IPS-15b (cell line): ENCODE results near the gene KLRC4.
"Not testable (repeated sequence)": the region's sequence is repeated elsewhere in the genome, so short reads cannot be mapped to it uniquely, and the experiment has no call there.

Experiments
- H3K27me3 ChIP-seq: one replicate; pipeline ENCODE4 v1.6.1; 2013; ENCODE audit warnings: low read length; ENCODE audit not compliant: control insufficient read depth, insufficient read depth
- H3K36me3 ChIP-seq: one replicate; pipeline ENCODE4 v1.6.1; 2013; ENCODE audit warnings: low read length; ENCODE audit not compliant: control insufficient read depth, insufficient read depth
- H3K4me1 ChIP-seq: one replicate; pipeline ENCODE4 v1.6.1; 2013; ENCODE audit warnings: mild to moderate bottlenecking, low read length; ENCODE audit not compliant: control insufficient read depth, insufficient read depth
- H3K4me3 ChIP-seq: one replicate; pipeline ENCODE4 v1.5.1; 2013; ENCODE audit warnings: low read depth, low read length
- H3K9ac ChIP-seq: one replicate; pipeline ENCODE4 v1.6.1; 2013; ENCODE audit warnings: low read depth, mild to moderate bottlenecking, low read length
- H3K9me3 ChIP-seq: one replicate; pipeline ENCODE4 v1.6.1; 2013; ENCODE audit warnings: mild to moderate bottlenecking, low read length; ENCODE audit not compliant: control insufficient read depth, insufficient read depth

KLRC4 gene

DNA sequence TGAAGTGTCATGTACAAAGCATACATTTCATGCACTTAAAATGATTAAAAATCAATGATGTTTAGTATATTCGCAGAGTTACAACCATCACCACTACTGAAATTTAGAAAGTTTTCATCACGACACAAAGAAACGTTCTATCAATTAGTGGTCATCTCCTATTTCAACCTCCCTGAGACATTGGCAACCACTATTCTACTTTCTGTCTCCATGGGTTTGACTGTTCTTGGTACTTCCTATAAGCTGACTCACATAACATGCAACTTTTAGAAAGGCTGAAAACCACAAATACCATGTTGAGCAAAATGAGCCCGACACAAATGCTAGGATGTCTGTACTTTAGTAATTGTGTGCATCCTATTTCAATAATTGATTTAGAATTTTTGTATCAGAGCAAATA, 21.1 kb upstream of the KLRC4 start:
- not testable (repeated sequence) for H3K9ac ChIP-seq, H3K9me3 ChIP-seq, H3K4me1 ChIP-seq, H3K4me3 ChIP-seq, H3K36me3 ChIP-seq, H3K27me3 ChIP-seq

DNA sequence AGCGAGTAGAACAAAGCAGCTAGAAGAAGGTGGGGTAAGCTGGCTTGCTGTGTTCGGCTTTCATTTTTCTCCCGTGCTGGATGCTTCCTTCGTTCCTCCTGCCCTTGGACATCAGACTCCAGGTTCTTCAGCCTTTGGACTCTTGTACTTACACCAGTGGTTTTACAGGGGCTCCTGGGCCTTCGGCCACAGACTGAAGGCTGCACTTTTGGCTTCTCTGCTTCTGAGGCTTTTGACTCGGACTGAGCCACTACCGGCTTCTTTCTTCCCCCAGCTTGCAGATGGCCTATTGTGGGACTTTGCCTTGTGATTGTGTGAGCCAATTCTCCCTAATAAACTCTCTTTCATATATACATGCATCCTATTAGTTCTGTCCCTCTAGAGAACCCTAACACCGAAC, 16.4 kb upstream of the KLRC4 start:
- not testable (repeated sequence) for H3K27me3 ChIP-seq, H3K9me3 ChIP-seq, H3K36me3 ChIP-seq, H3K9ac ChIP-seq, H3K4me1 ChIP-seq, H3K4me3 ChIP-seq

DNA sequence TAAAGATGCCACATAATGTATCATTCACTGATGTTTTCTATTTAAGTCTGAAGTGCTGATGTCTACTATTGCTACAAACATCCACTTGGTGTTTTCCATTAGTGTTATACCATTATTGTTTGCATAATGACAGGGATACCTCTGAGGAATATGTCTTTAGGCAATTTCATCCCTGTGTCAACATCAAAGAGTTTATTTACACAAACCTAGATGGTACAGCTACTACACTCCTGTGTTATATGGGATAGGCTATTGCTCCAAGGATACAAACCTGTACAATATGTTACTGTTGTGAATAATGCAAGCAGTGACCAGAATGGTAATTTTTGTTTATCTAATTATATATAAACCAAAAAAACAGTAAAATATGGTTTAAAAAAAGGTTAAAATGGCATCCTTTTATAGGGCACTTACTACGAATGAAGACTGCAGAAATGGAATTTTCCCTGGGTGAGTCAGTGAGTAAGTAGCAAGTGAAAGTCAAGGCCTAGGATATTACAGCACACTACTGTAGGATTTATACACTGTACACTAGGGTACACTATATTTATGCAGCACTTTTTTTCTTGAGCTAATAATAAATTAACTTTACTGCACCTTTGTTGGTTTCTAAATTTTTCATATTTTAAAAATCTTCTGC, 14.8 kb upstream of the KLRC4 start:
- not testable (repeated sequence) for H3K4me1 ChIP-seq, H3K9me3 ChIP-seq, H3K9ac ChIP-seq, H3K4me3 ChIP-seq, H3K36me3 ChIP-seq, H3K27me3 ChIP-seq

DNA sequence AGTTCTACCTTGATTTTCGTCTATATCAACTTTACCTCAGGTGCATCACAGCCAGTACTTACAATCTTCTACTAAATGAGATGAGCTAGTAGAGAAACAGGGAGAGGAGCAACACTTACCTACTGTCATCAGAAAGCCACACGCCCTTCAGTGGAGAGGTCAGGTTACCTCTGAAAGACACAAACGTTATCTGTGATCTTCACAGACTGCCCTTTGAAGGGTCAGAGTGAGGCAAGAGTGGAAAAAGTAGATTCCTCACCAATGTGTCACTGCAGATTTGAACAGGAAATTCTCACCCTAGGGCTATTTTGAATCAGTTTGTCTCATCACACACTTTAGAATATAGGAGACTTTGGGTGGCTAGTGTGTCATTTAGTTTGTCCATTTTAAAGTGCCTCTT, 12.6 kb upstream of the KLRC4 start:
- not testable (repeated sequence) for H3K36me3 ChIP-seq, H3K4me1 ChIP-seq, H3K9me3 ChIP-seq, H3K9ac ChIP-seq, H3K27me3 ChIP-seq, H3K4me3 ChIP-seq

DNA sequence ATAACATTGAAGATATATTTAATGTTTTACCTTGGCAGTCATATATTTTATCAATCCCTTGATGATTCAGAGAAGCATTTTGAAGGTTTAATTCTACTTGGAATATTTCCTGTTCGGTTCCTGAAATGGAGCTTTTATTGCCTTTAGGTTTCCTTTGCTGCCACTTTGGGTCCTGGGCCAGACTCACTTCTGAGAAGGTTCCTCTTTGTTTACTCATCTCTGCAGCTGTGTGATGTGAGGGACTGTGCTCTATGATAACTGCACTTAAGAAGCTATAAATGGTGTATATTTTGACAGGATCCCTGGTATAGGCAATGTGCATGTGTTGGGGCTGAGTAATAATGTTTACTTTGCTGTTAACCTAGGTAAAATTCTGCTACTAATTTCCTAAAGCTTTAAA, 10.8 kb upstream of the KLRC4 start, which contains the start of gene KLRC3:
Gene KLRC3, minus strand, starts transcription at position 262 of the 400 bp plus-strand sequence. Its CDS starts 45 bp downstream, at position 217.
- not testable (repeated sequence) for H3K27me3 ChIP-seq, H3K9me3 ChIP-seq, H3K9ac ChIP-seq, H3K4me1 ChIP-seq, H3K36me3 ChIP-seq, H3K4me3 ChIP-seq

DNA sequence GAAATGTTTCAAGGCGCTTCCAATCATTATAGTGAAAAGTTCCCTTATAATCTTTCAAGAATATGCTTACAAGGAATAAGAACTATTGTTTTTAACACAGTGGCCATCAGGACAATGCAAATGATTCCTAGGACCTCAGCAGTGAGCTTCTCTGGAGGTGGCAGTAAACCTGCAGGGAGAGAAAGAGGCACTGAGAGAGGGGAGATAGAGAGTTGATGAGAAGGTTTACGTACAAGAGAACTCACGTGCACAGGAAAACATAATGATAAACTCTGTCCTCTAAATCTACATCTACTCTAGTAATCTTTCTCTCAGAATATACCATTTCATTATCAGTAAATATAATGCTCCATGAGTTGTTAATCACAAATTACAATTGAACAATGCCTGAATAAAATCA, 715 bp downstream of the KLRC4 start:
- Histone ChIP-seq H3K9ac (no peak overlapping the region), H3K27me3 (no peaks in the 10 kb centered on the region), H3K36me3 (no peaks in the 10 kb centered on the region), H3K9me3 (no peaks in the 10 kb centered on the region), H3K4me1 (peaks cover 7% of the 10 kb centered on the region), H3K4me3 (no peak overlapping the region)

DNA sequence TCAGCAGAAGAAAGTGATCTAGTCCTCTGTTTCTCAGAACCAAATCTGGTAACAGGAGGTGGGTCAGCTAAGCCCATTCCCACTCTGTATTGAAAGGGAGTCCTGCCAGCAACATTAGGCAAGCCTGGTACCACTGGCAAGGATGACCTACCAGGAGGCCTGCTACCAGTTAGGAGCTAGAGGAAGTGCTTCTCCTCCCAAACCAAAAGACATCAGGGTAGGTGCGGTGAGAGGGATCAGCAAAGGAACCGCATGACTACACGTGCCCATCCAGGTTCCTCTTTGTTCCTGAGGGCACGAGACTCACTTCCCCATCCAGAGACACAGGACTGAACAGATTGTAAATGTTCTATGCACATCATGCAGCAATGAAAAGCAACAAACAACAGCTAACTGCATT, 2.8 kb downstream of the KLRC4 start:
- Histone ChIP-seq H3K27me3 (no peaks in the 10 kb centered on the region), H3K36me3 (no peaks in the 10 kb centered on the region), H3K9ac (no peak overlapping the region), H3K4me3 (no peak overlapping the region), H3K9me3 (no peaks in the 10 kb centered on the region), H3K4me1 (peaks cover 7% of the 10 kb centered on the region)

DNA sequence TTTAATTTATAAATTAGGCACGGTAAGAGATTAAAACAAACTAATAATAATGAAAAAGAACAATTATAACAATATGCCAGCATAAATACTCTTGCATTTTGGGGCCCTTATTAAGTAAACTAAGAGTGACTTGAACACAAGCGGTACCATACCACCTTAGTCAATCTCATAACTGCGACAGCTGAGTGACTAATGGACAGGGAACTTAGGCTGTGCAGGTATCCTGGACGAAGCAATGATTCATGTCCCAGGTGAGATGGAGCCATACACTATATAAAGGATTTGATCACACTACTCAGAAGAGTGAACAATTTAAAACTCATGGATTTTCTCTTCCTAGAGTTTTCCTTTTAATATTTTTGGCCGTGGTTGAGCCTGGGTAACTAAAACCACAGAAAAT, 4.3 kb downstream of the KLRC4 start:
- H3K27me3 ChIP-seq, result no peaks in the 10 kb centered on the region
- no peak overlapping the region for H3K9ac ChIP-seq
- H3K4me3 ChIP-seq, result no peak overlapping the region
- H3K9me3 ChIP-seq, result no peaks in the 10 kb centered on the region
- peaks cover 7% of the 10 kb centered on the region for H3K4me1 ChIP-seq
- H3K36me3 ChIP-seq, result no peaks in the 10 kb centered on the region

DNA sequence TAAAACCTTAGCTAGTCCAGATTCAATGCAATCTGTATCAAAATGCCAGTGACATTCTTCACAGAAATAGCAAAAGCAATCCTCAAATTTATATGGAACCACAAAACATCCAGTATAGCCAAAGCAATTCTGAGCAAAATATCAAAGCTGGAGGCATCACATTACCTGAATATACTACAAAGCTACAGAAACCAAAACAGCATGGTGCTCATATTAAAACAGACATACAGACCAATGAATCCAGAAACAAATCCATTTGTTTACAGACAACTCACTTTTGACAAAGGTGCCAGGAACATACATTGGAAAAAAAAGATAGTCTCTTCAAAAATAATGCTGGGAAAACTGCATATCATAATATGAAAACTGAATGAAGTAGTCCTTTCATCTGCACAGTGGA, 4.8 kb downstream of the KLRC4 start:
- H3K9ac ChIP-seq, result no peak overlapping the region
- H3K9me3 ChIP-seq, result no peaks in the 10 kb centered on the region
- H3K36me3 ChIP-seq, result no peaks in the 10 kb centered on the region
- H3K27me3 ChIP-seq, result no peaks in the 10 kb centered on the region
- H3K4me3 ChIP-seq, result no peak overlapping the region
- H3K4me1 ChIP-seq, result peaks cover 7% of the 10 kb centered on the region

DNA sequence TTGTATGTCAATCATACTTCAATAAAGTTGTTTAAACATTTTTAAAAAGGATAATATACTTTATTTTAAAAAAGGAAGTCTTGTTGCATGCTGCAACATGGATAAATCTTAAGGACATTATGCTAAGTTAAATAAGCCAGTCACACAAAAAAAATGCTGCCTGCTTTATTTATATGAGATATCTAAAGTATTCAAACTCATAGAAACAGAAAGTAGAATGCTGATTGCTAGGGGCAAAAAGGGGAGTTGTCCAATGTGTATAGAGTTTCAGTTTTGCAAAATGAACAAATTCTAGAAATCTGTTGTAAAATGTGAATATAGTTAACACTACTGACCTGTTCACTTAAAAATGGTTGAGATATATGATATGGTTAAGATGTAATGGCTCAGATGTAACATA, 8.7 kb downstream of the KLRC4 start:
- H3K27me3 ChIP-seq, result no peaks in the 10 kb centered on the region
- H3K9me3 ChIP-seq, result no peaks in the 10 kb centered on the region
- no peaks in the 10 kb centered on the region for H3K4me1 ChIP-seq
- no peak overlapping the region for H3K4me3 ChIP-seq
- no peaks in the 10 kb centered on the region for H3K36me3 ChIP-seq
- H3K9ac ChIP-seq, result no peak overlapping the region

DNA sequence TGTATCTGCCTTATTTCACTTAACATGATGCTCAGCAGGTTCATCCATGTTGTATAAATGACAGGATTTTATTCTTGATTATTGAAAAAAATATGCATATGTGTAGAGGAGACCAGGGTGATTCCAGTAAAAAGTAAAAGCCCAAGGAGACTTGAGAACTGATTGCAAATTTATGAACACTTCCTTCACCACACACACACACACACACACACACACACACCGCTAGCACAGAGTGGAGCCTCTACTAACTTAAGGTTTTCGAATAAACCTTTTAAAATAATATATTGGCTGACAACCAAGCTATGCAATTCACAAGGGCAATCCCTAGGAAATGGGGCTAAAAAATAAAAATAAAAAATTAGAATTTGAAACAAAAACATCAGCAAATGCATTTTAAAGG, 11.4 kb downstream of the KLRC4 start:
- Histone ChIP-seq H3K4me3 (no peak overlapping the region), H3K4me1 (peaks cover 2% of the 10 kb centered on the region), H3K9ac (no peak overlapping the region), H3K36me3 (no peaks in the 10 kb centered on the region), H3K27me3 (no peaks in the 10 kb centered on the region), H3K9me3 (no peaks in the 10 kb centered on the region)

DNA sequence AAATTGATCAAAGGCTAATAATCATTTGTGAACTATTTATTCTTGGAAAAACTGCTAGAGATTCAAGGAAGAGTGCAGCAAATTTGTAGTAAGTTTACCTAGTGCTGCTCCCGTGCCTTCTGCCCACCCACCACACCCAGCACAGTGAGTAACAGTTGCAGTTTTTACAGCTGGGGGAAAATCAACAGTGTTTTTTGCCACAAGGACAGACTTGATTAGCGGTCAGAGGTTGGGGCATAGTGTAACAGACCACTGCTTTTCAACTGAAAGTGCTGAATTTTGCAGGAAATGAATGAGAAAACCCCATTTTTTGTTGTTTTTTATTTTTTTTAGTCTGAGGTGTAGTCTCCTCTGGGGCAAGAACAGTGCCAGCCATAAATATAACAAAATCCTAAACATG, 12.3 kb downstream of the KLRC4 start:
- H3K9ac ChIP-seq, result no peak overlapping the region
- H3K27me3 ChIP-seq, result no peaks in the 10 kb centered on the region
- H3K36me3 ChIP-seq, result no peaks in the 10 kb centered on the region
- H3K4me1 ChIP-seq, result peaks cover 2% of the 10 kb centered on the region
- H3K9me3 ChIP-seq, result no peaks in the 10 kb centered on the region
- no peak overlapping the region for H3K4me3 ChIP-seq

DNA sequence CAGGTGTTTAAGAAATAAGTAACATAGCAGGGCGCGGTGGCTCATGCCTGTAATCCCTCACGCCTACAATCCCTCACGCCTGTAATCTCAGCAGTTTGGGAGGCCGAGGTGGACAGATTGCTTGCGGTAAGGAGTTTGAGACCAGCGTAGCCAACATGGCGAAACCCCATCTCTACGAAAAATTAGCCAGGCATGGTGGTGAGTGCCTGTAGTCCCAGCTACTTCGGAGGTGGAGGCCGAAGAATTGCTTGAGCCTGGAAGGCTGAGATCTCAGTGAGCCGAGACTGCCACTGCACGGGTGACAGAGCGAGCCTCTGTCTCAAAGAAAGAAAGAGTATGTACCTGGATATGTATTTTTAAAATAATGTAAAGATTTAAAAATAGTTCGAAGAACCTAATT, 13.4 kb downstream of the KLRC4 start:
- H3K36me3 ChIP-seq, H3K4me1 ChIP-seq, H3K9ac ChIP-seq, H3K9me3 ChIP-seq, H3K4me3 ChIP-seq, H3K27me3 ChIP-seq: not testable (repeated sequence)
